A549 (cell line): Measurements from ENCODE around the gene RNU4-1. TPM values are rescaled to one million over a fixed set of nuclear protein-coding genes. Genes with fewer than 3 reads are reported as not detected.

Source experiments
- ATAC-seq, 2 experiments: fragments of 200-7000 bp in 1 of 2; fragments of >200 bp in 1 of 2; cut with Nextera tagmentation in 1 of 2; cut with Tn5 transposase in 1 of 2; 3 replicates each; pipeline versions ENCODE4 v1.8.0 to v1.9.1; 2018 to 2020; ENCODE audit warnings: mild to moderate bottlenecking in 1 of 2, moderate library complexity in 1 of 2
- CTCF ChIA-PET: fragments of 300-600 bp; sonication (Branson Sonifier 250); formaldehyde crosslinking; extraction: SDS; loops from one replicate; lab custom pipeline; 2021; ENCODE audit warnings: antibody characterized with exemption, inconsistent platforms; lab: Yijun Ruan, JAX
- POLR2A ChIA-PET: fragments of 350-600 bp; formaldehyde crosslinking; extraction: SDS; loops from one replicate; lab custom pipeline; 2021; ENCODE audit warnings: antibody characterized with exemption, inconsistent platforms; lab: Yijun Ruan, JAX
- DNase-seq, 2 experiments: peaks; one replicate each; pipeline versions ENCODE4 v3.0.0 to v3.0.0-alpha.2; 2011 to 2016; ENCODE audit warnings: low read depth in 1 of 2, low spot score in 1 of 2
- FAIRE-seq: peaks from 2 replicates; lab custom pipeline; 2011; peaks lifted over from hg19 to GRCh38; lab: Jason Lieb, UNC
- H3K27ac ChIP-seq, 2 experiments: fragments of >200 bp; sonication (Bioruptor Twin); formaldehyde crosslinking; 3 replicates each; pipeline ENCODE4 v1.5.1; 2016 to 2017
- H3K4me1 ChIP-seq: fragments of >200 bp; sonication (Bioruptor Twin); formaldehyde crosslinking; 3 replicates; pipeline ENCODE4 v1.6.1; 2016
- H3K4me2 ChIP-seq: fragments of >200 bp; sonication (Bioruptor Twin); formaldehyde crosslinking; 3 replicates; pipeline ENCODE4 v1.6.1; 2016
- H3K4me3 ChIP-seq: fragments of >200 bp; sonication (Bioruptor Twin); formaldehyde crosslinking; 3 replicates; pipeline ENCODE4 v1.5.1; 2016
- H3K9me3 ChIP-seq: fragments of >200 bp; sonication (Bioruptor Twin); formaldehyde crosslinking; 3 replicates; pipeline ENCODE4 v1.6.1; 2016
- BHLHE40 ChIP-seq: IDR thresholded peaks from 2 replicates; pipeline ENCODE4 v1.6.1; 2012; ENCODE audit warnings: low read depth, low read length, inconsistent platforms
- CBX2 ChIP-seq: fragments of 200-600 bp; sonication (generic); IDR thresholded peaks from 2 replicates; pipeline ENCODE4 v1.6.1; 2016; ENCODE audit warnings: low read depth, mild to moderate bottlenecking, borderline replicate concordance
- CHD2 ChIP-seq: fragments of 150-350 bp; IDR thresholded peaks from 2 replicates; pipeline ENCODE4 v1.6.1; 2014; ENCODE audit warnings: low read length; ENCODE audit not compliant: partially characterized antibody
- CHD4 ChIP-seq: fragments of 200-600 bp; sonication (generic); IDR thresholded peaks from 2 replicates; pipeline ENCODE4 v1.6.1; 2016; ENCODE audit warnings: antibody characterized with exemption, mild to moderate bottlenecking, borderline replicate concordance
- CTCF ChIP-seq: fragments of >200 bp; sonication (Bioruptor Twin); formaldehyde crosslinking; IDR thresholded peaks from 3 replicates; pipeline ENCODE4 v1.5.1; 2016
- E2F6 ChIP-seq: IDR thresholded peaks from 2 replicates; pipeline ENCODE4 v1.6.1; 2012; ENCODE audit warnings: low read depth, borderline replicate concordance
- EP300 ChIP-seq, 2 experiments: fragments of >200 bp; sonication (Bioruptor Twin); formaldehyde crosslinking; IDR thresholded peaks; 2 replicates in 1 of 2; 3 replicates in 1 of 2; pipeline ENCODE4 v1.6.1; 2016 to 2017
- HDAC2 ChIP-seq: fragments of 200-600 bp; sonication (generic); IDR thresholded peaks from 2 replicates; pipeline ENCODE4 v1.6.1; 2016
- HEYL ChIP-seq: fragments of 250-450 bp; sonication (Bioruptor Pico); IDR thresholded peaks from 2 replicates; pipeline ENCODE4 v1.8.0; 2021; ENCODE audit warnings: mild to moderate bottlenecking, moderate library complexity
- HMGXB4 ChIP-seq: fragments of 250-450 bp; sonication (Bioruptor Pico); IDR thresholded peaks from 2 replicates; pipeline ENCODE4 v1.5.0; 2021; ENCODE audit warnings: mild to moderate bottlenecking, moderate library complexity, borderline replicate concordance
- HOXA7 ChIP-seq: fragments of 250-450 bp; sonication (Bioruptor Pico); IDR thresholded peaks from 2 replicates; pipeline ENCODE4 v1.5.0; 2020; ENCODE audit warnings: mild to moderate bottlenecking, moderate library complexity
- HOXB5 ChIP-seq: fragments of 250-450 bp; sonication (Bioruptor Pico); IDR thresholded peaks from 2 replicates; pipeline ENCODE4 v1.5.0; 2020; ENCODE audit warnings: mild to moderate bottlenecking, moderate library complexity
- KDM1A ChIP-seq: fragments of 200-600 bp; sonication (generic); IDR thresholded peaks from 2 replicates; pipeline ENCODE4 v1.6.1; 2016; ENCODE audit warnings: low read depth, mild to moderate bottlenecking
- KDM5A ChIP-seq: fragments of 200-600 bp; sonication (generic); IDR thresholded peaks from 2 replicates; pipeline ENCODE4 v1.6.1; 2016; ENCODE audit warnings: antibody characterized with exemption, mild to moderate bottlenecking
- NPAS2 ChIP-seq: fragments of 250-450 bp; sonication (Bioruptor Pico); IDR thresholded peaks from 2 replicates; pipeline ENCODE4 v1.8.0; 2022; ENCODE audit warnings: mild to moderate bottlenecking, moderate library complexity, borderline replicate concordance
- RAD21 ChIP-seq, 2 experiments: fragments of >200 bp in 1 of 2; sonication (Bioruptor Twin) in 1 of 2; formaldehyde crosslinking in 1 of 2; IDR thresholded peaks in 1 of 2; conservative IDR thresholded peaks in 1 of 2; 2 replicates in 1 of 2; 3 replicates in 1 of 2; pipeline ENCODE4 v1.6.1; 2012 to 2018; ENCODE audit warnings: inconsistent platforms in 1 of 2
- RCOR1 ChIP-seq: fragments of 150-350 bp; IDR thresholded peaks from 2 replicates; pipeline ENCODE4 v1.6.1; 2014; ENCODE audit warnings: antibody characterized with exemption, low read length, low read depth
- RFX5 ChIP-seq: fragments of 450-650 bp; IDR thresholded peaks from 2 replicates; pipeline ENCODE4 v1.7.1; 2014; ENCODE audit warnings: antibody characterized with exemption, mild to moderate bottlenecking, moderate library complexity
- RNF2 ChIP-seq: fragments of 200-600 bp; sonication (generic); IDR thresholded peaks from 2 replicates; pipeline ENCODE4 v1.6.1; 2016; ENCODE audit warnings: low read depth, mild to moderate bottlenecking, antibody characterized with exemption, moderate library complexity, borderline replicate concordance
- TP53 ChIP-seq: fragments of 250-450 bp; sonication (Bioruptor Pico); IDR thresholded peaks from 2 replicates; pipeline ENCODE4 v1.5.0; 2021; ENCODE audit warnings: mild to moderate bottlenecking, moderate library complexity
- ZC3H11A ChIP-seq: fragments of 450-650 bp; IDR thresholded peaks from 2 replicates; pipeline ENCODE4 v1.6.1; 2014; ENCODE audit warnings: antibody characterized with exemption, mild to moderate bottlenecking
- ZSCAN20 ChIP-seq: fragments of 250-450 bp; sonication (Bioruptor Pico); IDR thresholded peaks from 2 replicates; pipeline ENCODE4 v1.8.0; 2022; ENCODE audit warnings: mild to moderate bottlenecking, moderate library complexity
- WGBS: methylation state at CpG from one replicate; pipeline ENCODE4 v1.1.6; 2017; ENCODE audit errors: missing lambda C conversion rate; 5-methylcytosine and 5-hydroxymethylcytosine counted together
- polyA plus RNA-seq, 4 experiments: library from polyadenylated mRNA; depleted of rRNA in 3 of 4; stranded (reverse); fragments of >200 nt; fragmentation: RNase III in 1 of 4; extraction: RNeasy Plus Mini Kit Qiagen cat#74134 plus additional on column Dnase treatment in 1 of 4; gene quantifications; 2 replicates in 3 of 4; 3 replicates in 1 of 4; pipeline ENCODE4 v1.2.3, GENCODE V29; 2011 to 2017

Gene RNU4-1
- polyA plus RNA-seq, 2 of the 4 experiments (the other 2 are of a cell fraction) = not detected

- DNase-seq (no peak), ATAC-seq (peak; percentile 13 to 36; a peak in 4 of 6 replicates), FAIRE-seq (no peak)
These were observed 23.8 kb upstream of the RNU4-1 start for GRCh38 chr12:120316798-120317223.

GRCh38 chr12:120314220-120314619, 21.2 kb upstream of the RNU4-1 start:
- POLR2A ChIA-PET = interaction anchor here (1.2 to 1.5 kb wide), 2 partner anchors 21 to 23 kb away, joined by 3 to 5 read pairs; partner anchors contain the start of genes RNU4-1 and RNU4-2
- no peak overlapping the region for H3K4me3 ChIP-seq
- TF ChIP-seq ZSCAN20 (CRISPR knock-in tag) (no peak), RAD21 (conservative IDR thresholded peaks at IDR 0.05 in 1 of 2, IDR thresholded peaks at IDR 0.05 in 1 of 2) (peak in 1 of 2 experiments; percentile 38; a peak in 2 of 5 replicates), CTCF (peak; percentile 39)
- CTCF ChIA-PET = interaction anchor here (0.6 to 3.9 kb wide), 11 partner anchors 8 to 658 kb away, joined by 3 to 44 read pairs (median 4); partner anchors contain the start of gene SIRT4
- WGBS = 28% methylated on average over 5 of the region's 5 CpGs
- H3K4me2 ChIP-seq = no peak overlapping the region
- no peak for FAIRE-seq
- 0 out of 3 replicates have a peak, but pooled peaks cover 3% of the 10 kb centered on the region for H3K4me1 ChIP-seq
- H3K27ac ChIP-seq = no peak overlapping the region
- H3K9me3 ChIP-seq = no peaks in the 10 kb centered on the region
- 0 out of 6 replicates have a peak, but pooled peaks of 1 of the 2 experiments have one; percentile 11 for ATAC-seq
- DNase-seq = peak; percentile 42 to 51

More at GRCh38 chr12:120316798-120317223, 23.8 kb upstream of the RNU4-1 start:
- peak overlapping the region; percentile 91 for H3K4me2 ChIP-seq
- 37% methylated on average over 9 of the region's 9 CpGs for WGBS
- no peaks in the 10 kb centered on the region for H3K9me3 ChIP-seq
- CTCF ChIA-PET = interaction anchor here (0.6 to 4.1 kb wide), 16 partner anchors 8 to 352 kb away, joined by 3 to 53 read pairs (median 4); partner anchors contain the start of genes PLA2G1B, PXN and SIRT4
- peaks cover 19% of the 10 kb centered on the region for H3K4me1 ChIP-seq
- TF ChIP-seq RCOR1 (no peak), CHD4 (no peak), CBX2 (no peak), E2F6 (no peak), NPAS2 (no peak), ZC3H11A (no peak), HMGXB4 (no peak), HOXA7 (no peak), HDAC2 (no peak), RNF2 (no peak), CHD2 (no peak), RAD21 (conservative IDR thresholded peaks at IDR 0.05 in 1 of 2, IDR thresholded peaks at IDR 0.05 in 1 of 2) (no peak), KDM1A (no peak), HOXB5 (CRISPR knock-in tag) (no peak), KDM5A (no peak), RFX5 (no peak), BHLHE40 (no peak), TP53 (CRISPR knock-in tag) (no peak), EP300 (IDR thresholded peaks at IDR 0.05) (no peak), HEYL (CRISPR knock-in tag) (no peak)
- H3K27ac ChIP-seq = peak overlapping the region; percentile 83 to 90
- H3K4me3 ChIP-seq = peak overlapping the region; percentile 56
- POLR2A ChIA-PET = interaction anchor here (0.6 to 2.5 kb wide), 10 partner anchors 14 to 1375 kb away, joined by 3 to 22 read pairs (median 5); partner anchors contain the start of genes POP5, RNU4-1, RNU4-2 and RPLP0
